Mucosa of descending colon (tissue), 3 donors: Measurements from ENCODE around the gene CCDC146. TPM values are rescaled to one million over a fixed set of nuclear protein-coding genes. Genes with fewer than 3 reads are reported as not detected.
A peak's percentile ranks its signal among the peaks of the same experiment; 100 is the strongest.
"Not testable (repeated sequence)": the region's sequence is repeated elsewhere in the genome, so short reads cannot be mapped to it uniquely, and the experiment has no call there.

Experiments
- ATAC-seq: fragments of 200-7000 bp; cut with Tn5 transposase; one replicate; pipeline ENCODE4 v1.9.1; 2020; ENCODE audit warnings: mild to moderate bottlenecking, moderate library complexity
- DNase-seq, 3 donors: peaks; one replicate each; pipeline ENCODE4 v3.0.0-alpha.2; 2020
- H3K36me3 ChIP-seq: fragments of 200-600 bp; one replicate; pipeline ENCODE4 v1.8.0; 2021; ENCODE audit warnings: low read depth, mild to moderate bottlenecking
- H3K4me1 ChIP-seq: fragments of 200-600 bp; one replicate; pipeline ENCODE4 v1.8.0; 2021; ENCODE audit warnings: low read depth, mild to moderate bottlenecking
- H3K4me3 ChIP-seq: fragments of 200-600 bp; one replicate; pipeline ENCODE4 v1.8.0; 2021; ENCODE audit warnings: mild to moderate bottlenecking
- H3K9me3 ChIP-seq: fragments of 200-600 bp; one replicate; pipeline ENCODE4 v1.8.0; 2021; ENCODE audit warnings: mild to moderate bottlenecking
- intact Hi-C, 2 donors: fragments of 100-400 bp; cut with DNase I in 1 of 2; cut with micrococcal nuclease in 1 of 2; formaldehyde crosslinking; loops; one replicate each; pipeline versions ENCODE4 v1.11.0 to v1.11.1; 2022; cut with DNase I, micrococcal nuclease
- total RNA-seq, 3 donors: library from RNA; stranded (reverse); fragmentation: NEBNext Ultra II Directional in 2 of 3; extraction: Animal tissue kit (Norgen Biotek cat#: 25700) in 2 of 3; gene quantifications; one replicate each; pipeline versions ENCODE4 v1.2.1 to v1.2.4, GENCODE V29; 2021 to 2023
- donor health status: DM: no; HTN: no; CAD: no; lungs with moderate emphysema.
- donor health status: DM: no; HTN: no; CAD: no.
- donor health status: DM: no; HTN: yes; CAD: no.

Gene CCDC146
- total RNA-seq, 3 donors from 2014 or later = 7.5 to 20.5 (median 13.3) TPM

GRCh38 chr7:77108362-77108761 is 14.1 kb upstream of the CCDC146 start:
- intact Hi-C loops, H3K4me1 ChIP-seq, H3K9me3 ChIP-seq, DNase-seq, H3K36me3 ChIP-seq, ATAC-seq, H3K4me3 ChIP-seq: not testable (repeated sequence)

GRCh38 chr7:77112719-77113306 is 9.6 kb upstream of the CCDC146 start:
- ATAC-seq = peak; percentile 37
- H3K36me3 ChIP-seq, H3K9me3 ChIP-seq, intact Hi-C loops, H3K4me1 ChIP-seq, H3K4me3 ChIP-seq, DNase-seq: not testable (repeated sequence)

GRCh38 chr7:77125486-77125885 is 3.1 kb downstream of the CCDC146 start:
- H3K4me3 ChIP-seq, DNase-seq, H3K4me1 ChIP-seq, H3K9me3 ChIP-seq, intact Hi-C loops, H3K36me3 ChIP-seq, ATAC-seq: not testable (repeated sequence)

GRCh38 chr7:77127009-77127408 is 4.6 kb downstream of the CCDC146 start:
- H3K36me3 ChIP-seq, H3K4me1 ChIP-seq, intact Hi-C loops, H3K9me3 ChIP-seq, H3K4me3 ChIP-seq, ATAC-seq: not testable (repeated sequence)
- DNase-seq = peak in 1 of 3 donors; percentile 27

GRCh38 chr7:77128582-77129410 is 6.4 kb downstream of the CCDC146 start:
- H3K4me3 ChIP-seq, DNase-seq, H3K9me3 ChIP-seq, H3K4me1 ChIP-seq, intact Hi-C loops, H3K36me3 ChIP-seq: not testable (repeated sequence)
- ATAC-seq = peak; percentile 23

- H3K4me3 ChIP-seq, intact Hi-C loops, DNase-seq, H3K4me1 ChIP-seq, H3K36me3 ChIP-seq, H3K9me3 ChIP-seq, ATAC-seq: not testable (repeated sequence)
Observed at GRCh38 chr7:77131781-77132180, 9.4 kb downstream of the CCDC146 start.

GRCh38 chr7:77138668-77139067 is 16.3 kb downstream of the CCDC146 start:
- intact Hi-C loops, H3K4me1 ChIP-seq, ATAC-seq, H3K4me3 ChIP-seq, H3K36me3 ChIP-seq, H3K9me3 ChIP-seq, DNase-seq: not testable (repeated sequence)

- ATAC-seq, H3K4me3 ChIP-seq, H3K9me3 ChIP-seq, DNase-seq, H3K36me3 ChIP-seq, H3K4me1 ChIP-seq, intact Hi-C loops: not testable (repeated sequence)
Observed at GRCh38 chr7:77140291-77140690, 17.9 kb downstream of the CCDC146 start.

GRCh38 chr7:77152232-77152631 is 29.8 kb downstream of the CCDC146 start:
- H3K36me3 ChIP-seq, H3K9me3 ChIP-seq, DNase-seq, intact Hi-C loops, ATAC-seq, H3K4me3 ChIP-seq, H3K4me1 ChIP-seq: not testable (repeated sequence)

GRCh38 chr7:77154917-77155464 is 32.6 kb downstream of the CCDC146 start:
- H3K4me3 ChIP-seq, H3K4me1 ChIP-seq, H3K9me3 ChIP-seq, DNase-seq, intact Hi-C loops, H3K36me3 ChIP-seq: not testable (repeated sequence)
- peak; percentile 50 for ATAC-seq

GRCh38 chr7:77155601-77156377 is 33.4 kb downstream of the CCDC146 start:
- H3K4me1 ChIP-seq, intact Hi-C loops, H3K4me3 ChIP-seq, H3K9me3 ChIP-seq, ATAC-seq, DNase-seq, H3K36me3 ChIP-seq: not testable (repeated sequence)

GRCh38 chr7:77157034-77157433 is 34.6 kb downstream of the CCDC146 start:
- H3K36me3 ChIP-seq, intact Hi-C loops, DNase-seq, H3K4me3 ChIP-seq, H3K9me3 ChIP-seq, H3K4me1 ChIP-seq: not testable (repeated sequence)
- ATAC-seq = peak; percentile 23
